Measurements from ENCODE around the gene LPAR3. TPM values are rescaled to one million over a fixed set of nuclear protein-coding genes. Genes with fewer than 3 reads are reported as not detected.

The LPAR3 gene
- total and polyA plus RNA-seq, 2 experiments from 2014 or later = 10.4 to 36.9 TPM

DNA sequence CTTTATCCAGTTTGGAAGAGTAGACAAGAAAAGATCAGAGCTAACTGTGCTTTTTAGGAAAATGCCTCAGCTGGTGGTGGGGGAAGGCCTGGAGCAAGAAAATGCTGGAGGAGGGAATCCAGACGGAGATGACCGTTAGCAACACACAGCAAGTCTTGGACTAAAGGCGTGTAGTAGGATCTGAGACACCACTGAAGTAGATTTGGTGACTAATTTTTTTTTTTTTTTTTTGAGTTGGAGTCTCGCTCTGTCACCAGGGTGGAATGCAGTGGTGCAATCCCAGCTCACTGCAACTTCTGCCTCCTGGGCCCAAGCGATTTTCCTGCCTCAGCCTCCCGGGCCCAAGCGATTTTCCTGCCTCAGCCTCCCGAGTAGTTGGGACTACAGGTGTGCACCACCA is 41.2 kb downstream of the LPAR3 start:
- no peaks in the 10 kb centered on the region for H3K9me3 Mint-ChIP-seq
- Histone ChIP-seq H2AFZ (no peak overlapping the region), H3K27ac (ENCODE audit: low read depth) (no peak overlapping the region), H3K9me2 (ENCODE audit: insufficient read depth) (no peaks in the 10 kb centered on the region; the same call in 1 of the 2 replicates), H3F3A (replicated peaks; ENCODE audit: low read depth) (no peaks in the 10 kb centered on the region), H3K27me3 (ENCODE audit: insufficient read depth) (no peaks in the 10 kb centered on the region), H3K4me1 (ENCODE audit: insufficient read depth) (no peaks in the 10 kb centered on the region; the same call in 1 of the 2 replicates), H3K4me2 (no peak overlapping the region), H4K20me1 (replicated peaks; ENCODE audit: insufficient read depth) (peaks cover under 1% of the 10 kb centered on the region; the same call in 1 of the 2 replicates), H3K36me3 (ENCODE audit: insufficient read depth) (0 out of 2 replicates have a peak, but pooled peaks cover 6% of the 10 kb centered on the region), H3K79me2 (replicated peaks; ENCODE audit: insufficient read depth) (0 out of 2 replicates have a peak, but pooled peaks cover 7% of the 10 kb centered on the region), H3K4me3 (no peak overlapping the region)
- no peak overlapping the region for H3K27ac Mint-ChIP-seq
- H3K36me3 Mint-ChIP-seq (ENCODE audit: low read depth) = peaks cover 19% of the 10 kb centered on the region
- no peak for TF ChIP-seq EZH2phosphoT487 (IDR thresholded peaks at IDR 0.05; ENCODE audit: unreplicated experiment)
- no peak for TF ChIP-seq EZH2 (IDR thresholded peaks at IDR 0.05; ENCODE audit: low read depth, unreplicated experiment)
- TF ChIP-seq, protein P1, sequence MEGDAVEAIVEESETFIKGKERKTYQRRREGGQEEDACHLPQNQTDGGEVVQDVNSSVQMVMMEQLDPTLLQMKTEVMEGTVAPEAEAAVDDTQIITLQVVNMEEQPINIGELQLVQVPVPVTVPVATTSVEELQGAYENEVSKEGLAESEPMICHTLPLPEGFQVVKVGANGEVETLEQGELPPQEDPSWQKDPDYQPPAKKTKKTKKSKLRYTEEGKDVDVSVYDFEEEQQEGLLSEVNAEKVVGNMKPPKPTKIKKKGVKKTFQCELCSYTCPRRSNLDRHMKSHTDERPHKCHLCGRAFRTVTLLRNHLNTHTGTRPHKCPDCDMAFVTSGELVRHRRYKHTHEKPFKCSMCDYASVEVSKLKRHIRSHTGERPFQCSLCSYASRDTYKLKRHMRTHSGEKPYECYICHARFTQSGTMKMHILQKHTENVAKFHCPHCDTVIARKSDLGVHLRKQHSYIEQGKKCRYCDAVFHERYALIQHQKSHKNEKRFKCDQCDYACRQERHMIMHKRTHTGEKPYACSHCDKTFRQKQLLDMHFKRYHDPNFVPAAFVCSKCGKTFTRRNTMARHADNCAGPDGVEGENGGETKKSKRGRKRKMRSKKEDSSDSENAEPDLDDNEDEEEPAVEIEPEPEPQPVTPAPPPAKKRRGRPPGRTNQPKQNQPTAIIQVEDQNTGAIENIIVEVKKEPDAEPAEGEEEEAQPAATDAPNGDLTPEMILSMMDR (conservative IDR thresholded peaks at IDR 0.05; ENCODE audit: low read depth in 2 of 2) = no peak
- TF ChIP-seq, protein P2, sequence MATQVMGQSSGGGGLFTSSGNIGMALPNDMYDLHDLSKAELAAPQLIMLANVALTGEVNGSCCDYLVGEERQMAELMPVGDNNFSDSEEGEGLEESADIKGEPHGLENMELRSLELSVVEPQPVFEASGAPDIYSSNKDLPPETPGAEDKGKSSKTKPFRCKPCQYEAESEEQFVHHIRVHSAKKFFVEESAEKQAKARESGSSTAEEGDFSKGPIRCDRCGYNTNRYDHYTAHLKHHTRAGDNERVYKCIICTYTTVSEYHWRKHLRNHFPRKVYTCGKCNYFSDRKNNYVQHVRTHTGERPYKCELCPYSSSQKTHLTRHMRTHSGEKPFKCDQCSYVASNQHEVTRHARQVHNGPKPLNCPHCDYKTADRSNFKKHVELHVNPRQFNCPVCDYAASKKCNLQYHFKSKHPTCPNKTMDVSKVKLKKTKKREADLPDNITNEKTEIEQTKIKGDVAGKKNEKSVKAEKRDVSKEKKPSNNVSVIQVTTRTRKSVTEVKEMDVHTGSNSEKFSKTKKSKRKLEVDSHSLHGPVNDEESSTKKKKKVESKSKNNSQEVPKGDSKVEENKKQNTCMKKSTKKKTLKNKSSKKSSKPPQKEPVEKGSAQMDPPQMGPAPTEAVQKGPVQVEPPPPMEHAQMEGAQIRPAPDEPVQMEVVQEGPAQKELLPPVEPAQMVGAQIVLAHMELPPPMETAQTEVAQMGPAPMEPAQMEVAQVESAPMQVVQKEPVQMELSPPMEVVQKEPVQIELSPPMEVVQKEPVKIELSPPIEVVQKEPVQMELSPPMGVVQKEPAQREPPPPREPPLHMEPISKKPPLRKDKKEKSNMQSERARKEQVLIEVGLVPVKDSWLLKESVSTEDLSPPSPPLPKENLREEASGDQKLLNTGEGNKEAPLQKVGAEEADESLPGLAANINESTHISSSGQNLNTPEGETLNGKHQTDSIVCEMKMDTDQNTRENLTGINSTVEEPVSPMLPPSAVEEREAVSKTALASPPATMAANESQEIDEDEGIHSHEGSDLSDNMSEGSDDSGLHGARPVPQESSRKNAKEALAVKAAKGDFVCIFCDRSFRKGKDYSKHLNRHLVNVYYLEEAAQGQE (IDR thresholded peaks at IDR 0.05; ENCODE audit: unreplicated experiment) = no peak
- TF ChIP-seq ZNF331 (CRISPR knock-in tag; IDR thresholded peaks at IDR 0.05; ENCODE audit: low read depth) = no peak
- no peak for TF ChIP-seq POLR2AphosphoS5 (IDR thresholded peaks at IDR 0.05; ENCODE audit: low read depth)
- TF ChIP-seq, protein P3, sequence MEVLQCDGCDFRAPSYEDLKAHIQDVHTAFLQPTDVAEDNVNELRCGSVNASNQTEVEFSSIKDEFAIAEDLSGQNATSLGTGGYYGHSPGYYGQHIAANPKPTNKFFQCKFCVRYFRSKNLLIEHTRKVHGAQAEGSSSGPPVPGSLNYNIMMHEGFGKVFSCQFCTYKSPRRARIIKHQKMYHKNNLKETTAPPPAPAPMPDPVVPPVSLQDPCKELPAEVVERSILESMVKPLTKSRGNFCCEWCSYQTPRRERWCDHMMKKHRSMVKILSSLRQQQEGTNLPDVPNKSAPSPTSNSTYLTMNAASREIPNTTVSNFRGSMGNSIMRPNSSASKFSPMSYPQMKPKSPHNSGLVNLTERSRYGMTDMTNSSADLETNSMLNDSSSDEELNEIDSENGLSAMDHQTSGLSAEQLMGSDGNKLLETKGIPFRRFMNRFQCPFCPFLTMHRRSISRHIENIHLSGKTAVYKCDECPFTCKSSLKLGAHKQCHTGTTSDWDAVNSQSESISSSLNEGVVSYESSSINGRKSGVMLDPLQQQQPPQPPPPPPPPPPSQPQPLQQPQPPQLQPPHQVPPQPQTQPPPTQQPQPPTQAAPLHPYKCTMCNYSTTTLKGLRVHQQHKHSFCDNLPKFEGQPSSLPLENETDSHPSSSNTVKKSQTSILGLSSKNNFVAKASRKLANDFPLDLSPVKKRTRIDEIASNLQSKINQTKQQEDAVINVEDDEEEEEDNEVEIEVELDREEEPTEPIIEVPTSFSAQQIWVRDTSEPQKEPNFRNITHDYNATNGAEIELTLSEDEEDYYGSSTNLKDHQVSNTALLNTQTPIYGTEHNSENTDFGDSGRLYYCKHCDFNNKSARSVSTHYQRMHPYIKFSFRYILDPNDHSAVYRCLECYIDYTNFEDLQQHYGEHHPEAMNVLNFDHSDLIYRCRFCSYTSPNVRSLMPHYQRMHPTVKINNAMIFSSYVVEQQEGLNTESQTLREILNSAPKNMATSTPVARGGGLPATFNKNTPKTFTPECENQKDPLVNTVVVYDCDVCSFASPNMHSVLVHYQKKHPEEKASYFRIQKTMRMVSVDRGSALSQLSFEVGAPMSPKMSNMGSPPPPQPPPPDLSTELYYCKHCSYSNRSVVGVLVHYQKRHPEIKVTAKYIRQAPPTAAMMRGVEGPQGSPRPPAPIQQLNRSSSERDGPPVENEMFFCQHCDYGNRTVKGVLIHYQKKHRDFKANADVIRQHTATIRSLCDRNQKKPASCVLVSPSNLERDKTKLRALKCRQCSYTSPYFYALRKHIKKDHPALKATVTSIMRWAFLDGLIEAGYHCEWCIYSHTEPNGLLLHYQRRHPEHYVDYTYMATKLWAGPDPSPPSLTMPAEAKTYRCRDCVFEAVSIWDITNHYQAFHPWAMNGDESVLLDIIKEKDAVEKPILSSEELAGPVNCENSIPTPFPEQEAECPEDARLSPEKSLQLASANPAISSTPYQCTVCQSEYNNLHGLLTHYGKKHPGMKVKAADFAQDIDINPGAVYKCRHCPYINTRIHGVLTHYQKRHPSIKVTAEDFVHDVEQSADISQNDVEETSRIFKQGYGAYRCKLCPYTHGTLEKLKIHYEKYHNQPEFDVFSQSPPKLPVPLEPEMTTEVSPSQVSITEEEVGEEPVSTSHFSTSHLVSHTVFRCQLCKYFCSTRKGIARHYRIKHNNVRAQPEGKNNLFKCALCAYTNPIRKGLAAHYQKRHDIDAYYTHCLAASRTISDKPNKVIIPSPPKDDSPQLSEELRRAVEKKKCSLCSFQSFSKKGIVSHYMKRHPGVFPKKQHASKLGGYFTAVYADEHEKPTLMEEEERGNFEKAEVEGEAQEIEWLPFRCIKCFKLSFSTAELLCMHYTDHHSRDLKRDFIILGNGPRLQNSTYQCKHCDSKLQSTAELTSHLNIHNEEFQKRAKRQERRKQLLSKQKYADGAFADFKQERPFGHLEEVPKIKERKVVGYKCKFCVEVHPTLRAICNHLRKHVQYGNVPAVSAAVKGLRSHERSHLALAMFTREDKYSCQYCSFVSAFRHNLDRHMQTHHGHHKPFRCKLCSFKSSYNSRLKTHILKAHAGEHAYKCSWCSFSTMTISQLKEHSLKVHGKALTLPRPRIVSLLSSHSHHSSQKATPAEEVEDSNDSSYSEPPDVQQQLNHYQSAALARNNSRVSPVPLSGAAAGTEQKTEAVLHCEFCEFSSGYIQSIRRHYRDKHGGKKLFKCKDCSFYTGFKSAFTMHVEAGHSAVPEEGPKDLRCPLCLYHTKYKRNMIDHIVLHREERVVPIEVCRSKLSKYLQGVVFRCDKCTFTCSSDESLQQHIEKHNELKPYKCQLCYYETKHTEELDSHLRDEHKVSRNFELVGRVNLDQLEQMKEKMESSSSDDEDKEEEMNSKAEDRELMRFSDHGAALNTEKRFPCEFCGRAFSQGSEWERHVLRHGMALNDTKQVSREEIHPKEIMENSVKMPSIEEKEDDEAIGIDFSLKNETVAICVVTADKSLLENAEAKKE (CRISPR knock-in tag; IDR thresholded peaks at IDR 0.05) = no peak
- TF ChIP-seq NANOG (IDR thresholded peaks at IDR 0.05; ENCODE audit: borderline replicate concordance) = no peak
- H3K27me3 Mint-ChIP-seq (ENCODE audit: insufficient read depth, low read depth, poor library complexity) = peaks cover 3% of the 10 kb centered on the region
- H3K4me1 Mint-ChIP-seq = peaks cover 14% of the 10 kb centered on the region
- H3K4me3 Mint-ChIP-seq = no peak overlapping the region
- ATAC-seq = no peak
- DNase-seq (ENCODE audit: low spot score) = no peak

Data from GM23338 (cell line).